Measurements from ENCODE around the gene AMELY. TPM values are rescaled to one million over a fixed set of nuclear protein-coding genes. Genes with fewer than 3 reads are reported as not detected.

AMELY gene
- total RNA-seq: not detected in 2 replicates

GRCh38 chrY:6911253-6911881 lies at the start of gene AMELY:
Gene AMELY, minus strand, starts transcription at chrY:6911752. Its CDS starts 39,144 bp downstream, at chrY:6872608.

GRCh38 chrY:6910372-6911252 lies 940 bp downstream of the AMELY start, which contains the start of gene TBL1Y:
Gene TBL1Y, plus strand, starts transcription at chrY:6910697. Its CDS starts 114,388 bp downstream, at chrY:7025085.

Other genes starting within 250 kb of the AMELY start
- 0.61 and 1.7 TPM in 2 replicates for gene TBL1Y, start 1.1 kb downstream of the AMELY start, total RNA-seq

Measured in hair follicular keratinocyte (primary cell).